Spleen (tissue), 11 donors: ENCODE results near the gene IMMP2L. TPM values are rescaled to one million over a fixed set of nuclear protein-coding genes. Genes with fewer than 3 reads are reported as not detected.

Source experiments
- DNase-seq: peaks from one replicate; pipeline ENCODE4 v3.0.0-alpha.2; 2020
- H3K27ac ChIP-seq, 8 donors: fragments of 200-600 bp; sonication (generic) in 7 of 8; 1 replicate in 4 of 8; 2 replicates in 4 of 8; pipeline versions ENCODE4 v1.5.0 to v1.8.0; 2016 to 2021; ENCODE audit warnings: inconsistent platforms in 4 of 8, mild to moderate bottlenecking in 4 of 8, moderate library complexity in 1 of 8
- H3K27me3 ChIP-seq, 7 donors: fragments of 200-600 bp; sonication (generic) in 6 of 7; replicated peaks in 1 of 7; 1 replicate in 4 of 7; 2 replicates in 3 of 7; pipeline versions ENCODE4 v1.5.0 to v1.8.0; 2016 to 2021; ENCODE audit warnings: inconsistent platforms in 3 of 7, mild to moderate bottlenecking in 1 of 7
- H3K36me3 ChIP-seq, 6 donors: fragments of 200-600 bp; sonication (generic) in 5 of 6; 1 replicate in 4 of 6; 2 replicates in 2 of 6; pipeline versions ENCODE4 v1.5.0 to v1.8.0; 2016 to 2021; ENCODE audit warnings: inconsistent platforms in 2 of 6
- H3K4me1 ChIP-seq, 6 donors: fragments of 200-600 bp; sonication (generic) in 5 of 6; 1 replicate in 3 of 6; 2 replicates in 3 of 6; pipeline versions ENCODE4 v1.5.0 to v1.8.0; 2016 to 2021; ENCODE audit warnings: inconsistent platforms in 3 of 6
- H3K4me3 ChIP-seq, 8 donors: fragments of 200-600 bp; sonication (generic) in 7 of 8; 1 replicate in 4 of 8; 2 replicates in 4 of 8; pipeline versions ENCODE4 v1.5.0 to v1.8.0; 2016 to 2021; ENCODE audit warnings: inconsistent platforms in 4 of 8, mild to moderate bottlenecking in 4 of 8, moderate library complexity in 2 of 8
- H3K9me3 ChIP-seq, 8 donors: fragments of 200-600 bp; sonication (generic) in 7 of 8; 1 replicate in 4 of 8; 2 replicates in 4 of 8; pipeline versions ENCODE4 v1.5.0 to v1.8.0; 2016 to 2021; ENCODE audit warnings: inconsistent platforms in 4 of 8
- CTCF ChIP-seq, 11 experiments: fragments of 200-600 bp in 7 of 11; fragments of 450-650 bp in 4 of 11; sonication (generic) in 4 of 11; IDR thresholded peaks in 8 of 11; conservative IDR thresholded peaks in 3 of 11; 1 replicate in 7 of 11; 2 replicates in 4 of 11; pipeline versions ENCODE4 v1.4.0 to v1.8.0; 2016 to 2021; ENCODE audit warnings: antibody characterized with exemption in 11 of 11, inconsistent platforms in 4 of 11, mild to moderate bottlenecking in 1 of 11
- POLR2A ChIP-seq, 3 donors: fragments of 450-650 bp; IDR thresholded peaks; one replicate each; pipeline ENCODE4 v1.5.1; 2017; ENCODE audit warnings: antibody characterized with exemption in 3 of 3, mild to moderate bottlenecking in 1 of 3
- POLR2AphosphoS5 ChIP-seq, 3 donors: sonication (generic); formaldehyde crosslinking; IDR thresholded peaks; one replicate each; pipeline ENCODE4 v1.5.1; 2017; ENCODE audit warnings: antibody characterized with exemption in 3 of 3
- WGBS, 5 donors: extraction: QIAGEN DNeasy Blood & Tissue Kit in 3 of 5; methylation state at CpG; one replicate each; pipeline versions ENCODE4 v1.1.5 to v1.1.7; 2013 to 2018; 5-methylcytosine and 5-hydroxymethylcytosine counted together
- intact Hi-C: fragments of 100-400 bp; cut with DNase I; formaldehyde crosslinking; loops from one replicate; pipeline ENCODE4 v1.15.0; 2023; ENCODE audit warnings: low total_unique reads
- polyA plus RNA-seq, 3 donors: library from polyadenylated mRNA; stranded (reverse); fragments of 200-250 nt; gene quantifications; one replicate each; pipeline ENCODE4 v1.2.1, GENCODE V29; 2013
- total RNA-seq, 7 donors: library from RNA; depleted of rRNA in 3 of 7; stranded (reverse); fragments of >200 nt in 3 of 7; fragmentation: NEBNext Ultra II Directional in 4 of 7; extraction: Animal tissue kit (Norgen Biotek cat#: 25700) in 4 of 7; gene quantifications; one replicate each; pipeline versions ENCODE4 v1.1.0 to v1.2.1, GENCODE V29; 2016 to 2021
- donor health status: healthy with polysubstance abuse.
- donor health status: DM: no; HTN: no; CAD: no; lungs with moderate emphysema.
- donor health status: DM: no; HTN: no; CAD: no.
- donor health status: Bipolar disorder and iron deficiency.
- donor health status: healthy.
- donor health status: DM: no; HTN: no; CAD: no.
- donor health status: DM: yes; HTN: yes; CAD: no.

Gene IMMP2L
- total and polyA plus RNA-seq, 10 donors, result 6.5 to 32.7 (median 9.8) TPM

- Histone ChIP-seq H3K27ac (no peak overlapping the region), H3K27me3 (no peaks in the 10 kb centered on the region), H3K9me3 (no peaks in the 10 kb centered on the region), H3K4me1 (no peaks in the 10 kb centered on the region), H3K36me3 (no peaks in the 10 kb centered on the region), H3K4me3 (no peak overlapping the region)
- intact Hi-C loops, result no loop called here
- TF ChIP-seq POLR2AphosphoS5 (IDR thresholded peaks at IDR 0.05) (no peak), POLR2A (IDR thresholded peaks at IDR 0.05) (no peak), CTCF (IDR thresholded peaks at IDR 0.05 in 8 of 11, conservative IDR thresholded peaks at IDR 0.05 in 3 of 11) (no peak)
- peak; percentile 8 for DNase-seq
- 80 to 92% (median 84%) methylated on average over 4 of the region's 4 CpGs for WGBS, 5 donors
These were observed 203.4 kb downstream of the IMMP2L start for GRCh38 chr7:111358915-111359314.

- H3K9me3 ChIP-seq, result no peaks in the 10 kb centered on the region
- H3K4me1 ChIP-seq, result no peaks in the 10 kb centered on the region
- no peak for DNase-seq
- H3K27ac ChIP-seq, result no peak overlapping the region
- H3K27me3 ChIP-seq, result no peaks in the 10 kb centered on the region
- no peak for TF ChIP-seq POLR2A (IDR thresholded peaks at IDR 0.05)
- TF ChIP-seq CTCF (IDR thresholded peaks at IDR 0.05 in 8 of 11, conservative IDR thresholded peaks at IDR 0.05 in 3 of 11), result no peak
- no peak for TF ChIP-seq POLR2AphosphoS5 (IDR thresholded peaks at IDR 0.05)
- H3K36me3 ChIP-seq, result no peaks in the 10 kb centered on the region
- H3K4me3 ChIP-seq, result no peak overlapping the region
- intact Hi-C loops, result no loop called here
These were observed 204.6 kb downstream of the IMMP2L start for GRCh38 chr7:111357691-111358090.

- intact Hi-C loops, result no loop called here
- no peak for DNase-seq
- WGBS, 5 donors, result 82 to 95% (median 93%) methylated on average over 3 of the region's 3 CpGs
- no peaks in the 10 kb centered on the region for H3K9me3 ChIP-seq
- no peak overlapping the region for H3K27ac ChIP-seq
- TF ChIP-seq CTCF (IDR thresholded peaks at IDR 0.05 in 8 of 11, conservative IDR thresholded peaks at IDR 0.05 in 3 of 11), result no peak
- no peak for TF ChIP-seq POLR2A (IDR thresholded peaks at IDR 0.05)
- TF ChIP-seq POLR2AphosphoS5 (IDR thresholded peaks at IDR 0.05), result no peak
- no peaks in the 10 kb centered on the region for H3K27me3 ChIP-seq
- no peak overlapping the region for H3K4me3 ChIP-seq
- H3K36me3 ChIP-seq, result no peaks in the 10 kb centered on the region
- no peaks in the 10 kb centered on the region for H3K4me1 ChIP-seq
These were observed 205.4 kb downstream of the IMMP2L start for GRCh38 chr7:111356941-111357340.

- no peak for TF ChIP-seq POLR2AphosphoS5 (IDR thresholded peaks at IDR 0.05)
- TF ChIP-seq POLR2A (IDR thresholded peaks at IDR 0.05), result no peak
- no peak for TF ChIP-seq CTCF (IDR thresholded peaks at IDR 0.05 in 8 of 11, conservative IDR thresholded peaks at IDR 0.05 in 3 of 11)
- intact Hi-C loops, result no loop called here
- H3K36me3 ChIP-seq, result no peaks in the 10 kb centered on the region
- H3K27ac ChIP-seq, result no peak overlapping the region
- no peak overlapping the region for H3K4me3 ChIP-seq
- H3K27me3 ChIP-seq, result no peaks in the 10 kb centered on the region
- no peaks in the 10 kb centered on the region for H3K4me1 ChIP-seq
- WGBS, 5 donors, result 67 to 93% (median 91%) methylated on average over 1 of the region's 1 CpG
- no peaks in the 10 kb centered on the region for H3K9me3 ChIP-seq
- DNase-seq, result no peak
These were observed 210.0 kb downstream of the IMMP2L start for GRCh38 chr7:111352319-111352718.
